ENCODE data around the gene SAMD10. TPM values are rescaled to one million over a fixed set of nuclear protein-coding genes. Genes with fewer than 3 reads are reported as not detected.

Gene SAMD10
- total and polyA plus RNA-seq, 10 of the 15 experiments (the other 5 are each of a cell fraction or from before 2014, with no cell fraction given): 1.3 to 51.4 (median 17.9) TPM

- no peak for ATAC-seq
- intact Hi-C loops (cut with micrococcal nuclease; ENCODE audit: unreplicated experiment): loop anchor here (2.0 to 5.0 kb wide), 2 partner anchors 16 to 435 kb away; partner anchors contain the start of genes PTK6 and UCKL1
- TF ChIP-seq EED (IDR thresholded peaks at IDR 0.05; ENCODE audit: low read depth) (no peak), HDAC2 (IDR thresholded peaks at IDR 0.05) (no peak), BCL3 (IDR thresholded peaks at IDR 0.05; ENCODE audit: borderline replicate concordance, insufficient read depth, low read depth, low read length, poor library complexity, severe bottlenecking) (peak; percentile 13), POLR2AphosphoS2 (IDR thresholded peaks at IDR 0.05; ENCODE audit: low read depth, low read length) (peak; percentile 72; the same call in 1 of the 2 replicates), CTCF (IDR thresholded peaks at IDR 0.05 in 2 of 3, conservative IDR thresholded peaks at IDR 0.05 in 1 of 3; ENCODE audit: control insufficient read depth in 2 of 3, extremely low read depth in 1 of 3, insufficient read depth in 1 of 3, low read depth in 3 of 3, low read length in 3 of 3) (no peak), ZBED1 (IDR thresholded peaks at IDR 0.05; ENCODE audit: borderline replicate concordance) (peak; percentile 55; the same call in 1 of the 2 replicates), IKZF2 (IDR thresholded peaks at IDR 0.05) (no peak), E2F4 (IDR thresholded peaks at IDR 0.05; ENCODE audit: low read depth, low read length) (no peak), HDGF (IDR thresholded peaks at IDR 0.05) (peak; percentile 82; the same call in 1 of the 2 replicates), POLR2A (IDR thresholded peaks at IDR 0.05; ENCODE audit: low read depth, low read length) (peak; percentile 63), WRNIP1 (IDR thresholded peaks at IDR 0.05; ENCODE audit: borderline replicate concordance, low read depth, low read length) (no peak), HCFC1 (IDR thresholded peaks at IDR 0.05; ENCODE audit: low read length) (no peak), POLR2AphosphoS5 (IDR thresholded peaks at IDR 0.05; ENCODE audit: low read length) (0 out of 2 replicates have a peak, but pooled peaks have one; percentile 34), RUNX3 (IDR thresholded peaks at IDR 0.05; ENCODE audit: low read length) (no peak), PAX5 (IDR thresholded peaks at IDR 0.05; ENCODE audit: borderline replicate concordance, low read depth, low read length) (no peak), GATAD2B (conservative IDR thresholded peaks at IDR 0.05; ENCODE audit: low read depth) (no peak), TCF7 (IDR thresholded peaks at IDR 0.05; ENCODE audit: borderline replicate concordance) (no peak), RB1 (IDR thresholded peaks at IDR 0.05; ENCODE audit: borderline replicate concordance) (no peak)
- no peak for FAIRE-seq
- ChIA-PET CTCF (interaction anchor here (0.7 to 3.2 kb wide), 6 partner anchors 8 to 107 kb away, joined by 3 to 12 read pairs (median 6); partner anchors contain the start of genes PRPF6, TPD52L2 and UCKL1), POLR2A (no interaction called here), RAD21 (ENCODE audit: unreplicated experiment) (interaction anchor here (1.6 to 1.8 kb wide), 2 partner anchors 15 to 435 kb away, joined by 6 to 8 read pairs; partner anchors contain the start of gene PTK6), SMC1A (ENCODE audit: uncharacterized antibody, unreplicated experiment) (interaction anchor here (2.0 kb wide), 1 partner anchor 16 kb away, joined by 7 read pairs; the partner anchor contains the start of gene UCKL1)
- H3K79me2 ChIP-seq (ENCODE audit: control insufficient read depth, insufficient read depth, low read length): peaks cover 22% of the 10 kb centered on the region
- H3K9me3 ChIP-seq (replicated peaks; ENCODE audit: control insufficient read depth, insufficient read depth, low read length): no peaks in the 10 kb centered on the region
- H3K4me1 ChIP-seq (ENCODE audit: control insufficient read depth, insufficient read depth, low read length): peaks cover 17% of the 10 kb centered on the region
- peaks cover 8 to 15% of the 10 kb centered on the region in 2 experiments; a peak in 3 of 4 replicates for H3K36me3 ChIP-seq (ENCODE audit: control insufficient read depth in 2 of 2, insufficient read depth in 2 of 2, low read length in 1 of 2)
- DNase-seq (ENCODE audit: low read depth, low spot score): no peak
- no peak overlapping the region for H3K9ac ChIP-seq (ENCODE audit: control insufficient read depth, insufficient read depth, low read length)
- no peak overlapping the region for H3K27ac ChIP-seq (ENCODE audit: control insufficient read depth, insufficient read depth)
- no peaks in the 10 kb centered on the region for H3K27me3 ChIP-seq (replicated peaks in 1 of 2; ENCODE audit: control insufficient read depth in 2 of 2, insufficient read depth in 2 of 2, low read length in 1 of 2)
- WGBS (ENCODE audit: insufficient coverage, insufficient replicate concordance, low lambda C conversion rate, missing lambda C conversion rate): 67% methylated on average over 18 of the region's 18 CpGs
- H3K4me2 ChIP-seq (ENCODE audit: control insufficient read depth, insufficient read depth): no peak overlapping the region
- H2AFZ ChIP-seq (ENCODE audit: control insufficient read depth, low read depth, low read length): no peak overlapping the region
- in situ Hi-C loops (cut with MboI): no loop called here
- no TSS peak for BruUV-seq (replicated peaks)
- H4K20me1 ChIP-seq (ENCODE audit: control insufficient read depth, insufficient read depth): no peaks in the 10 kb centered on the region
- H3K4me3 ChIP-seq: no peak overlapping the region
Observed at GRCh38 chr20:63972312-63973159, 6.9 kb downstream of the SAMD10 start.

Measured in GM12878 (cell line).